Large intestine (tissue), 3 donors: ENCODE results near the gene CREBZF. TPM values are rescaled to one million over a fixed set of nuclear protein-coding genes. Genes with fewer than 3 reads are reported as not detected.
A peak's percentile ranks its signal among the peaks of the same experiment; 100 is the strongest.
"Not testable (repeated sequence)": the region's sequence is repeated elsewhere in the genome, so short reads cannot be mapped to it uniquely, and the experiment has no call there.

Experiments
- DNase-seq, 2 donors: peaks; one replicate each; pipeline versions ENCODE4 v3.0.0 to v3.0.0-alpha.2; 2013
- H3K27ac ChIP-seq: one replicate; pipeline ENCODE4 v1.5.1; 2013; ENCODE audit warnings: low read length
- H3K27me3 ChIP-seq: 2 replicates; pipeline ENCODE4 v1.6.1; 2013; ENCODE audit warnings: low read length; ENCODE audit not compliant: control insufficient read depth, insufficient read depth
- H3K36me3 ChIP-seq: 2 replicates; pipeline ENCODE4 v1.6.1; 2013; ENCODE audit warnings: low read length; ENCODE audit not compliant: control insufficient read depth, insufficient read depth
- H3K4me1 ChIP-seq: one replicate; pipeline ENCODE4 v1.6.1; 2013; ENCODE audit warnings: low read length; ENCODE audit not compliant: control insufficient read depth, insufficient read depth
- H3K4me3 ChIP-seq: one replicate; pipeline ENCODE4 v1.5.1; 2013; ENCODE audit warnings: low read length
- H3K9me3 ChIP-seq: one replicate; pipeline ENCODE4 v1.6.1; 2013; ENCODE audit warnings: mild to moderate bottlenecking, low read depth, low read length, moderate library complexity; ENCODE audit not compliant: control insufficient read depth
- WGBS: methylation state at CpG from one replicate; pipeline ENCODE4 v1.1.5; 2013; ENCODE audit warnings: low lambda C conversion rate; ENCODE audit not compliant: insufficient coverage; 5-methylcytosine and 5-hydroxymethylcytosine counted together
- polyA plus RNA-seq: library from polyadenylated mRNA; unstranded; fragments of 120-200 nt; gene quantifications from one replicate; pipeline ENCODE4 v1.2.1, GENCODE V29; 2013

CREBZF gene
- polyA plus RNA-seq, 1 donor = 88.5 TPM

DNA sequence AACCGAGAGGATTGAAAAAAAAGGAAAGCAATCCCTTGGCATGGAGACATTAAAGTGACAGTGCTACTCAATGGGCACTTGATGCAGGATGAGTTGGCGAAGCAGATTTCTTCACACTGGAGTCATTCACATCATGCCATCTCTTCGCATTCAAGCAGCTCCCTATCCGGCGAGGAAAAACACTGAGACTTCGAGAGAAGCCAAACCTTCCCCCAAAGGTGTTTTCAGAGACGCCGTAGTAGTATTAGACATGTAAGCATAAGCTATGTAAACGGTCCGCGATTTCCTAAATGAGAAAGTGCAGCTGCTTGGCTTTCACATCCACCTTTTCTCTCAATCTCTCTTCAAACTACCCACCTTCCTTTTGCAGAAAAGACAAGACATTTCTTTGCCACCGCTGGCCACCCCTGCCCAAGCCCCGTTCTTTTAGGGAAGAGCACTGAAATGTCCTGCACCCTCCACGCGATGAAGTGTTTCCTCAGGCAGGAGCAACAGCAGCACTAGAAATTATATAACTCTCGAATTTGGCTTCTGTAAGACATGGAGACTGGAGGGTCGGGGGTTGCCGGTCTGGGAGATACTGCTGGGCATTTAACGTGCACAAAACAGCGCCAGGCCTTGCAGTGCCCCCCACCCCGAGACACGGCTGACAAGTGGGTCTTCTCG is 37.5 kb downstream of the CREBZF start, which contains the start of gene DLG2:
TSS of gene DLG2 (minus strand) at position 13 of the 666 bp plus-strand sequence.
- Histone ChIP-seq H3K9me3 (no peaks in the 10 kb centered on the region), H3K27ac (peak within 1 kb of the TSS; percentile 90), H3K36me3 (peaks cover 9% of the 10 kb centered on the region), H3K4me1 (no peaks in the 10 kb centered on the region), H3K4me3 (peak within 1 kb of the TSS; percentile 70), H3K27me3 (no peaks in the 10 kb centered on the region)
- WGBS = no CpG with 5 or more reads among the region's 23 CpGs
- DNase-seq = peak in 1 of 2 donors; percentile 62

DNA sequence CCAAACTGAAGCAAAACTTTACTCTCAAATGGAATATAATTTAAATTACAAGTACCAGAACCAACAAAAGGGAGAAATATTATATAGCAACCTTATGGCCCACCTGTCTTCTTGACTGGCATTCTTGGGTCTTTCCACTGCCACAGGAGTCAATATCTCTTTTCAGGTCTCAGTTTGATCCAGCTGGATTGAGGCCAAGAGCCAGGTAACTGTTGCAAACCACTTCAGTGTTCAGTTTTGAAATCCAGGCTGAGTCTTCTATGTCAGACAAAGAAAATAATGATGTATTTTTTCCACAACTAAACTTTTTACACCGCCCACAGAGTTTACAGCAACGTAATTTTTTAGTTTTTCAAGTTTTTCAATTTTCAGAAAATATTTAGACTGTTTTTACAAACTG is 38.4 kb downstream of the CREBZF start:
- DNase-seq = no peak

GRCh38 chr11:85620256-85620655 is 44.7 kb downstream of the CREBZF start:
- no peak for DNase-seq
- Histone ChIP-seq H3K9me3 (no peaks in the 10 kb centered on the region), H3K27me3 (no peaks in the 10 kb centered on the region), H3K27ac (no peak overlapping the region), H3K36me3 (no peaks in the 10 kb centered on the region), H3K4me1 (no peaks in the 10 kb centered on the region), H3K4me3 (no peak overlapping the region)
- no CpG with 5 or more reads among the region's 3 CpGs for WGBS

More for the DNA sequence above, 38.4 kb downstream of the CREBZF start:
- H3K27ac ChIP-seq = no peak overlapping the region
- no peak overlapping the region for H3K4me3 ChIP-seq
- peaks cover 7% of the 10 kb centered on the region for H3K36me3 ChIP-seq
- 76% methylated on average over 2 of the region's 2 CpGs for WGBS
- H3K9me3 ChIP-seq = no peaks in the 10 kb centered on the region
- no peaks in the 10 kb centered on the region for H3K27me3 ChIP-seq
- no peaks in the 10 kb centered on the region for H3K4me1 ChIP-seq

GRCh38 chr11:85619499-85619898 is 45.4 kb downstream of the CREBZF start:
- Histone ChIP-seq H3K4me1 (no peaks in the 10 kb centered on the region), H3K4me3 (no peak overlapping the region), H3K27ac (no peak overlapping the region), H3K9me3 (no peaks in the 10 kb centered on the region), H3K27me3 (no peaks in the 10 kb centered on the region), H3K36me3 (no peaks in the 10 kb centered on the region)
- no CpG with 5 or more reads among the region's 6 CpGs for whole genome bisulfite sequencing
- no peak for DNase-seq

DNA sequence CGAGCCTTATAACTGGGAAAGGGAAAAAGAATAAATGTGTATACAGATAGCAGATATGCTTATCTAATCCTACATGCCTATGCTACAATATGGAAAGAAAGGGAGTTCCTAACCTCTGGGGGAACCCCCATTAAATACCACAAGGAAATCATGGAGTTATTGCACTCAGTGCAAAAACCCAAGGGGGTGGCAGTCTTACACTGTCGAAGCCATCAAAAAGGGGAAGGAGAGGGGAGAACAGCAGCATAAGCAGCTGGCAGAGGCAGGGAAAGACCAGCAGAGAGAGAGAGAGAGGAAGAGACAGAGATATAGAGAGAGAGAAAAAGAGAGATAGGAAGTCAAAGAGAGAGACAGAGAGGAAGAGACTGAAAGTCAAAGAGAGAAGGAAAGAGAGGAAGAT is 53.3 kb downstream of the CREBZF start:
- not testable (repeated sequence) for H3K27me3 ChIP-seq, DNase-seq, H3K4me3 ChIP-seq, H3K27ac ChIP-seq, H3K36me3 ChIP-seq, H3K4me1 ChIP-seq, H3K9me3 ChIP-seq
- WGBS = 100% methylated on average over 1 of the region's 2 CpGs

Other genes starting within 250 kb of the CREBZF start
- 8.1 TPM for gene DLG2, start 37.8 kb downstream of the CREBZF start, polyA plus RNA-seq
- 78.4 TPM for gene TMEM126B, start 36.5 kb downstream of the CREBZF start, polyA plus RNA-seq
- 48.6 TPM for gene TMEM126A, start 17.2 kb downstream of the CREBZF start, polyA plus RNA-seq
- 0.94 TPM for gene CCDC89, start 21.1 kb upstream of the CREBZF start, polyA plus RNA-seq
- gene SYTL2, start 146.0 kb upstream of the CREBZF start, polyA plus RNA-seq = 40.9 TPM
- 0.04 TPM for gene CCDC83, start 190.3 kb upstream of the CREBZF start, polyA plus RNA-seq